ENCODE measurements around the gene FSTL3. TPM values are rescaled to one million over a fixed set of nuclear protein-coding genes. Genes with fewer than 3 reads are reported as not detected.
A peak's percentile ranks its signal among the peaks of the same experiment; 100 is the strongest.
"Not testable (repeated sequence)": the region's sequence is repeated elsewhere in the genome, so short reads cannot be mapped to it uniquely, and the experiment has no call there.

The FSTL3 gene
- 100 to 1,000 TPM in 1 of 2 donors, 10 to 100 TPM in 1; 69.3 to 241 TPM for total RNA-seq

DNA sequence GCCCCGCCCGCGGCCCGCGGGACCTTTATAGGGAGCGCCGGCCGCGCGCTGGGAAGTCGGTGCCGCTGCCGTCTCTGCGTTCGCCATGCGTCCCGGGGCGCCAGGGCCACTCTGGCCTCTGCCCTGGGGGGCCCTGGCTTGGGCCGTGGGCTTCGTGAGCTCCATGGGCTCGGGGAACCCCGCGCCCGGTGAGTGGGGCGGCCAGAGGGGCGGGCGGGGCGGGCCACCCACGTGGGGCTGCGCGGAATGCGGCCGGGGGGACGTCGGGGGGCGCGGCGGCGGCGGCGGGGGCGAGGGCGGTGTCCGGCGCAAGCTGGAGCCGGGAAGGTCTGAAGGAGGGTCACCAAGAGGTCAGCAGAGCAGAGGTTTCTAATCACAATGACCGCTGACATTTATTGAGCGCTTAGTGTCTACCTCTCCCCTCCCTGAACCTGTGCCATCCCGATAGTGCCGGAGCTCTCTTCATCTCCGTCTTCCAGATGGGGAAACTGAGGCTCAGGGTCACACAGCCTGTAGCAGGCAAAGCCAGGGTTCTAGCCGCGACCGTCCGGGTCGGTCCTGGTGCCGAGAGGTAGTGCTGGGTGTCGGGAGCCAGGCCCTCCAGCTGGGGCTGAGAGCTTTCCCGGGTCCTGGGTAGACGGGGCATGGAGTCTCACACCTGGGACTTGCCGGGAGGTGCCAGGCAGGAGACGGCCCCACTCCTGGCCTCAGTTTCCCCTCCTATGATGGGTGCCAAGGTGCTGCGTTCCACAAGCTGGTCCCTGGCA is at the start of gene FSTL3:
FSTL3 (plus strand) TSS at position 54 of the 767 bp plus-strand sequence; CDS start at position 86, 32 bp downstream.
- H3K36me3 ChIP-seq: no peaks in the 10 kb centered on the region
- TF ChIP-seq POLR2A (IDR thresholded peaks at IDR 0.05): peak; percentile 43
- TF ChIP-seq, protein P1, sequence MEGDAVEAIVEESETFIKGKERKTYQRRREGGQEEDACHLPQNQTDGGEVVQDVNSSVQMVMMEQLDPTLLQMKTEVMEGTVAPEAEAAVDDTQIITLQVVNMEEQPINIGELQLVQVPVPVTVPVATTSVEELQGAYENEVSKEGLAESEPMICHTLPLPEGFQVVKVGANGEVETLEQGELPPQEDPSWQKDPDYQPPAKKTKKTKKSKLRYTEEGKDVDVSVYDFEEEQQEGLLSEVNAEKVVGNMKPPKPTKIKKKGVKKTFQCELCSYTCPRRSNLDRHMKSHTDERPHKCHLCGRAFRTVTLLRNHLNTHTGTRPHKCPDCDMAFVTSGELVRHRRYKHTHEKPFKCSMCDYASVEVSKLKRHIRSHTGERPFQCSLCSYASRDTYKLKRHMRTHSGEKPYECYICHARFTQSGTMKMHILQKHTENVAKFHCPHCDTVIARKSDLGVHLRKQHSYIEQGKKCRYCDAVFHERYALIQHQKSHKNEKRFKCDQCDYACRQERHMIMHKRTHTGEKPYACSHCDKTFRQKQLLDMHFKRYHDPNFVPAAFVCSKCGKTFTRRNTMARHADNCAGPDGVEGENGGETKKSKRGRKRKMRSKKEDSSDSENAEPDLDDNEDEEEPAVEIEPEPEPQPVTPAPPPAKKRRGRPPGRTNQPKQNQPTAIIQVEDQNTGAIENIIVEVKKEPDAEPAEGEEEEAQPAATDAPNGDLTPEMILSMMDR (IDR thresholded peaks at IDR 0.05): no peak
- DNase-seq (ENCODE audit: low spot score): no peak
- intact Hi-C loops (cut with DNase I): no loop called here
- H3K27ac ChIP-seq: peak within 1 kb of the TSS; percentile 69 to 75
- no peaks in the 10 kb centered on the region for H3K27me3 ChIP-seq (replicated peaks; ENCODE audit: insufficient read depth)
- H3K9me3 ChIP-seq: no peaks in the 10 kb centered on the region
- peak within 1 kb of the TSS; percentile 37 to 46 for H3K4me3 ChIP-seq
- WGBS: 5% methylated on average over 43 of the region's 63 CpGs
- H3K4me1 ChIP-seq (replicated peaks): peaks cover 11% of the 10 kb centered on the region

DNA sequence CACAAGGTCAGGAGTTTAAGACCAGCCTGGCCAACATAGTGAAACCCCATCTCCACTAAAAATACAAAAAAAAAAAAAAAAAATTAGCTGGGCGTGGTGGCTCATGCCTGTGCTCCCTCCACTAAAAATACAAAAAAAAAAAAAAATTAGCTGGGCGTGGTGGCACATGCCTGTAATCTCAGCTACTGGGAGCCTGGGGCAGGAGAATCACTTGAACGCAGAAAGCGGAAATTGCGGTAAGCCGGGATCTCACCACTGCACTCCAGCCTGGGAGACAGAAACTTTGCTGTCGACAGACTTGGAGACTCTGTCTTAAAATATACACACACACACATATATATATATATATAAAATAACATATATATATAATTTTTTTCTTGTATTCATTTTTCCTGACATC is 49.6 kb upstream of the FSTL3 start:
- intact Hi-C loops (cut with DNase I); H3K9me3 ChIP-seq; H3K27me3 ChIP-seq (replicated peaks; ENCODE audit: insufficient read depth); H3K4me3 ChIP-seq; H3K27ac ChIP-seq; DNase-seq (ENCODE audit: low spot score); H3K36me3 ChIP-seq; H3K4me1 ChIP-seq (replicated peaks): not testable (repeated sequence)
- WGBS: 93% methylated on average over 7 of the region's 7 CpGs

DNA sequence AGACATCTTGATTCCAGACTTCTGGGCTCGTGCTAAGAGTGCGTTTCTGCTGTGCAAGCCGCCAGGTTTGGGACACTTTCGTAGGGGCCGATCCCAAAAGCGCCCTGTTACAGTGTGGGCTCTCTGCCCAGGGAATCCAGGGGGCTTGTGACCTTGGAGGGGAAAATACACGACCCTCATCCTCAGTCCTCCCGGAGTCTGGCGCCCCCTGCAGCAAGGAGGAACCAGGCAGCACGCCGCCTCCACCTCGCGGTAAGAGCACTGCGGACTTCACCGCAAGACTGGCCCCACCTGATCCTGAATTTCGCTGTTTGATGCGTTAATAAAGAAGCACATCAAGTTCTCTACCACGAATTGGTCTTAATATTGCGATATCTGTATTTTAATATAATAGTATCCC is 48.0 kb upstream of the FSTL3 start:
- no peak for DNase-seq (ENCODE audit: low spot score)
- no peak overlapping the region for H3K27ac ChIP-seq
- H3K4me1 ChIP-seq (replicated peaks): no peaks in the 10 kb centered on the region
- intact Hi-C loops (cut with DNase I): no loop called here
- no peaks in the 10 kb centered on the region for H3K9me3 ChIP-seq
- no peak for TF ChIP-seq POLR2AphosphoS5 (IDR thresholded peaks at IDR 0.05)
- no peak for TF ChIP-seq POLR2A (IDR thresholded peaks at IDR 0.05)
- TF ChIP-seq, protein P1 (IDR thresholded peaks at IDR 0.05): no peak
- H3K27me3 ChIP-seq (replicated peaks; ENCODE audit: insufficient read depth): no peaks in the 10 kb centered on the region
- H3K4me3 ChIP-seq: no peak overlapping the region
- WGBS: 84% methylated on average over 19 of the region's 19 CpGs
- no peaks in the 10 kb centered on the region for H3K36me3 ChIP-seq

DNA sequence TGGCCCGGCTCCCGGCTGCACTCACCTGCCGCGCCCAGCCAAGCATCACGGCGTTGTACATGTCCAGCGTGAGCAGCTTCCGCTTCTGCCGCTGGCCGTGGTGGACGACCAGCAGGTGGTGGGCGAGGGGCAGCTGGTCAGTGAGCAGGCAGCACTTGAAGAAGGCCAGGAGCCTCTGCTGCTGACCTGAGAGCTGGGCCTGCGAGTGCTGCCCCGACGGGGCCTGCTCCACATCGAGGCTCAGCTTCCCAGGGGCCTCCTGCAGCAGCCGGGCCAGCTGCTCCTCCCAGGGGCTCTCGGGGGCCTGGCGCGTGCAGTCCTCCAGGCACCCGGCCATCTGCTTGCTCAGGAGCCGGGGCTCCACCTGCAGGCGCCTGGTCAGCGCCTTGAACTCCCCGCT is 46.7 kb upstream of the FSTL3 start:
- H3K9me3 ChIP-seq; H3K4me1 ChIP-seq (replicated peaks); H3K4me3 ChIP-seq; H3K27me3 ChIP-seq (replicated peaks; ENCODE audit: insufficient read depth); H3K36me3 ChIP-seq; intact Hi-C loops (cut with DNase I); H3K27ac ChIP-seq; DNase-seq (ENCODE audit: low spot score): not testable (repeated sequence)
- WGBS: 65% methylated on average over 24 of the region's 25 CpGs

DNA sequence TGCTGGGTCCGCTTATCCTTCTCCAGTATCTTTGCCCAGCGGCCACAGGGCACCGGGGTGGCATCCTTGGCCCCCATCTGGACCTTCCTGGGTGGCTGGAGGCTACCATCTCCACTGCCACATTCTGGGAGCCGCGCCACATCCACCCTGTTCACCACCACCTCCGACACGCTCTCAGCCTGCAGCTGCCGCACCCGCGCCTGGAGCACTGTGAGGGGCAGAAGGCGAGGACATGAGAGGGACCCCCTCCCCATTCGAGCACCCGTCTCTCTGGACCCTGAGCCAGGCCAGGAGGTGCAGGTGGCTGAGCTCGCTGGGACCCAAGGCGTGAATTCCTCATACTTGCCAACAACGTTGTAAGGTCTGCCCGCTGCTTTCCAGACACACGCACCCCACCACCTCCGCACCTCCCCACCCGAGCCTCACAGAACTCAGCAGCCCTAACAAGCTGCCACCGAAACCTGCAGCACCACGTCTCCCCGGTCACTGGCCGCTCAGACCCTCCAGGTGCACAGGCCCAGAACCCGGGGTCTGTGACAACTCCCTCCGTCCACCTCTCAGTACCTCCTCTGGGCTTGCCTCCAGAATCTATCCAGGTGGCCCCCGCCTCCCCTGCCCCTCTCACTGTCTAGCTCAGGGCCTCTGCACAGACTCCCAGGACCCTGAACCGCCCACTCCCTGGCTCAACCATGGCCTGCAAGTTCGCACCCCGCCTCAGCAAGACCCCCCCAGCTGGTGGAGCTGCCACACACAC is 46.1 kb upstream of the FSTL3 start:
- WGBS: 93% methylated on average over 29 of the region's 30 CpGs
- no peak overlapping the region for H3K4me3 ChIP-seq
- intact Hi-C loops (cut with DNase I): no loop called here

More for the DNA sequence above, 46.1 kb upstream of the FSTL3 start:
- no peaks in the 10 kb centered on the region for H3K9me3 ChIP-seq
- no peaks in the 10 kb centered on the region for H3K4me1 ChIP-seq (replicated peaks)
- no peaks in the 10 kb centered on the region for H3K27me3 ChIP-seq (replicated peaks; ENCODE audit: insufficient read depth)
- no peaks in the 10 kb centered on the region for H3K36me3 ChIP-seq
- DNase-seq (ENCODE audit: low spot score): no peak
- no peak overlapping the region for H3K27ac ChIP-seq
- TF ChIP-seq, protein P1 (IDR thresholded peaks at IDR 0.05): no peak
- TF ChIP-seq POLR2AphosphoS5 (IDR thresholded peaks at IDR 0.05) (no peak), POLR2A (IDR thresholded peaks at IDR 0.05) (no peak)
